Superior temporal gyrus (tissue), 1 donor: ENCODE measurements around the gene PARD3.

Experiments
- DNase-seq: peaks from one replicate; pipeline ENCODE4 v3.0.0-alpha.2; 2016; ENCODE audit errors: extremely low spot score

PARD3 gene

DNA sequence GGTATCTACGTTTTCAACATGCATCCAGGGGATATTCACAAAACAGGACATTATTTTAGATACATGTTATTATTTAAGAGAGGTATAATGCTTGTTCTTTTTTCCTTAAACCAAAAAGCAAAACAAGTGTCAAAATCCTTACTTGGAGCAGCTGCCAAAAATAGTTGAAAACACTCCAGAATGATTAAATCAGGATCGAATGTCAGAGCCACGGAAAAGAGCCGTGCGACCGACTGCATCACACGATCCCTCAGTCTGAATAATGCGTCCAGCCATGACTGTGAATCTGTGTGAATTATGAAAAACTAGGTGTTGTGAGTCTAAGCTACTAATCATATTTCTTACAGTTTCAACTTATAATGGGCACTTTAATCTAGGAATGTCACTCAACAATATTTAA is 126.0 kb downstream of the PARD3 start:
- no peak for DNase-seq

GRCh38 chr10:34687434-34688210 is 127.5 kb downstream of the PARD3 start:
- no peak for DNase-seq

DNA sequence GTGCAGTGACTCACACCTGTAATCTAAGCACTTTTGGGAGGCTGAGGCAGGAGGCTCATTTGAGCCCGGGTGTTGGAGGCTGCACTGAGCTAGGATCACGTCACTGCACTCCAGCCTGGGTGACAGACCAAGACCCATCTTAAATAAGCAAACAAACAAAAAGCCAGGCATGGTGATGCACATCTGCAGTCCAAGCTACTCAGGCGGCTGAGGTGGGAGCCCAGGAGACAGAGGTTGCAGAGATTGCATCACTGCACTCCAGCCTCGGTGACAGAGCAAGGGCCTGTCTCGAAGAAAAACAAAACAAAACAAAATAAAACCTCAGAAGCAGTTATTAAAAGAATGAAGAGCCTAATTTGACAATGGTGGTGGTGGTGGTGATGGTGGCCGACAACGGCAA is 132.5 kb downstream of the PARD3 start:
- DNase-seq = no peak

DNA sequence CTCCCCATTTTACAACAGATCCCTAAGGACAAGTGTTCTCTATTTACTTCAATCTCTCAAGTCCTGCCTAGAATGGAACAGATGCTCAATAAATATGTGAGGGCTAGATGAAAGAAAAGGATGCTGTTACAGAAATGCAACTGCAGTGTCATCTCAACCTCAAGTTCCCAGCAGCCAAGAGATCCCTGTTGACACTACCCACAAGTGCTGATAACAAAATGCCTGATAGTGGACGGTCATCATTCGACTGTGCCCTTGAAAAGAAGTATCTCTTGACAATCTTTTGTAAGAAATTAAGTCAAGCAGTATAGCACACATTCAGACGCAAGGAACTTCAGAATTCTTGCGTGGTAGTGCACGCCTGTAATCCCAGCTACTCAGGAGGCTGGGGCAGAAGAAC is 133.2 kb downstream of the PARD3 start:
- no peak for DNase-seq

GRCh38 chr10:34679177-34679576 is 135.9 kb downstream of the PARD3 start:
- DNase-seq = no peak

- no peak for DNase-seq
Measured at GRCh38 chr10:34677591-34677990, 137.5 kb downstream of the PARD3 start.

DNA sequence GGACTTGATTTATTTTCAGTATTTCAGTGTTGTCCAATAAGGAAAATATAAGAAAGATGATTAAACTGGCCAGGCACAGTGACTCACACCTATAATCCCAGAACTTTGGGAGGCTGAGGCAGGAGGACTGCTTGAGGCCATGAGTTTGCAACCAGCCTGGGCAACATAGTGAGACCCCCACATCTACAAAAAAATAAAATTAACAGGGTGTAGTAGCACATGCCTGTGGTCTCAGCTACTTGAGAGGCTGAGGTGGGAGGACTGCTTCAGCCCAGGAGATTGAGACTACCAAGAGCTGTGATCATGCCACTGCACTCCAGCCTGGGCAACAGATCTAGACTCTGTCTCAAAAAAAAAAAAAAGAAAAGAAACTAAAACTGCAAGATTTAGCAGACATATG is 138.0 kb downstream of the PARD3 start:
- DNase-seq = no peak

GRCh38 chr10:34674176-34674575 is 140.9 kb downstream of the PARD3 start:
- DNase-seq = no peak

GRCh38 chr10:34670081-34670480 is 145.0 kb downstream of the PARD3 start:
- no peak for DNase-seq

DNA sequence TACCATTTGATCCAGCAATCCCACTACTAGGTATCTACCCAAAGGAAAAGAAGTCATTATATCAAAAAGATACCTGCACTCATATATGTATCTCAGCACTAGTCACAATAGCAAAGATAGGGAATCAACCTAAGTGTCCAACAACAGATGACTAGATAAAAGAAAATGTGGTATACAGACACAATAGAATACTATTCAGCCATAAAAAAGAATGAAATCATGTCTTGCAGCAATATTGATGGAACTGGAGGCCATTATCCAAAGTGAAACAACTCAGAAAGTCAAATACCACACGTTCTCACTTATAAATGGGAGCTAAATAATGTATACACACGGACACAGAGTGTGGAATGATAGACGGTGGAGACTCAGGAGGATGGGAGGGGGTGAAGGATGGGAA is 146.0 kb downstream of the PARD3 start:
- no peak for DNase-seq

DNA sequence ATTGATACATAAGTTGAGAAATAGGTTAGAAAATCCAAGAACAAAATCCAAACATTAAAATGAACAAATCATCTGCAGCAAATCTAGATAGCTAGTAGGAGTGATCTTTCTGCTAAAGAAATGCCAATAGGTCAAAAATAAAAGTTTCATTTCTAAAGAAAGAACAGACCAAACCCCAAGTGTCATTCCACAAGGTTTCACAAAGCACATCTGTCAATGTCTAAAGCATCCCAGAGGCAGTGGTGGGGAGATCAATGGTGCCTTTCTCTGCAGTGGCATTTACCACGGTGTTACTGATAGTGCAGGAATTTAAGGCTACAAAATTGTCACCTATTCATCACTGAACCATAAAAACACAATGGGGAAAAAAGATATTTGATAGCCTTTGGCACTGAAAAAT is 147.9 kb downstream of the PARD3 start:
- DNase-seq = no peak

DNA sequence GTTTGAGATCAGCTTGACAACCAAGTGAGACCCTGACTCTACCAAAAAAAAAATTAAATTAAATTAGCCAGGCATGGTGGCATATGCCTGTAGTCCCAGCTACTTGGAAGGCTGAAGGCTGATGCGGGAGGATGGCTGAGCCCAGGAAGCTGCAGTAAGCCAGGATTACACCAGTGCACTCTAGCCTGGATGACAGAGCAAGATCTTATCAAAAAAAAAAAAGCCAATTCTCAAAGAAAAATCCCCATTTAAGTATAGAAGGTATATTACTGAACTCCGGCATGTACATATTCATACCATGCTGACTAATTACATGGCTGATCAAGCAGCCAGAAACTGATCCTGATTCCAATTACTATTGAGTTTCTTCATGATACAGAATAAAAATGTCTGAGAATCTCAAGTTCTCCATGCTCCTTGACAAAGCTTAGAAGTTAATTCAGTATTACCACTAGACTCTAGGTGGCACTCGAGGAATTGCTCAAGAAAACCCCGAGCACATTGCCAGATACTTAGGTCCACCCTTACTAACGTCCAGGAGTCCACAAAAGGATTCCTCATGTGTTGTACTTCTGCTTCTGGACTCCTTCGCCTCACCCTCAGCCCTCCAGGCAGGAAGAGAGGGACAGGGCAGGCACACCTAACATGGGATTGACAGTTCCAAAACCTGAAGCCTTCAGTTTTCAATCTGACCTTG is 148.9 kb downstream of the PARD3 start:
- DNase-seq = peak; percentile 75

DNA sequence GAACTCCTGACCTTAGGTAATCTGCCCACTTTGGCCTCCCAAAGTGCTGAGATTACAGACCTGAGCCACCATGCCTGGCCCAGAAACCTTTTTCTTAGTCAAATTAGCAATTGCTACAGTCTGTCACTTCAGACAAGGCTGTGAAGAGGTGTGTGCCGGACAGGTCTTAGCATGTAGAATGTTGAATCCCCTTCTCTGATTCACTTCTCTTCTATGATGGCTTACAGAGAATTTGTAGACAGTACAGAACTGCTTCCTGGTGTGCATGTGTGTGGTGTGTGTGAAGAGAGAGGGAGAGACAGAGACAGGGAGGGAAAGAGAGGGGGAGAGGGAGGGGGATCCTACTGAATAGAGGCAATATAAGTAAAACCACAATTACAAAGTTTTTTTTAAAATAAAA is 150.4 kb downstream of the PARD3 start:
- DNase-seq = no peak

GRCh38 chr10:34661580-34661979 is 153.5 kb downstream of the PARD3 start:
- DNase-seq = no peak

GRCh38 chr10:34658934-34659333 is 156.2 kb downstream of the PARD3 start:
- no peak for DNase-seq

DNA sequence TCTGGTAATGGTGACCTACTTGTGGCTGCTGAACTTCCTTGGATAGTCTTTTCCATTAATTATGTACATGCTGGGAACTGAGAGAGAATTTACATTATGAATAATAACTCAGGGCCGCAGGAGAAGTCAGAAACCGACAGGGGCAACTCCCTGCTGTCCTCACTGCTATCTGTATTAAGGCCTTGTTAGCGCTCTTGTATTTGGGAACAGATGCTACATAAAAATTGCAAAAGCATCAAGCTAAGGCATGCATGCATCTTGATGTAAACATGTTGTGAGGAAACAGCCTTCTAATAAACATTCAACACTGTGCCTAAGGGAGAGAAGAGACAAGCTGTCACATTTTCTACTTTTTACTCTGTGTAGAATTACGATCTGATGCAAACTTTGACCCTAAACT is 158.4 kb downstream of the PARD3 start:
- DNase-seq = no peak

GRCh38 chr10:34655286-34656170 is 159.6 kb downstream of the PARD3 start:
- peak; percentile 80 for DNase-seq

GRCh38 chr10:34654211-34654610 is 160.9 kb downstream of the PARD3 start:
- no peak for DNase-seq

GRCh38 chr10:34653530-34653929 is 161.6 kb downstream of the PARD3 start:
- DNase-seq = no peak

DNA sequence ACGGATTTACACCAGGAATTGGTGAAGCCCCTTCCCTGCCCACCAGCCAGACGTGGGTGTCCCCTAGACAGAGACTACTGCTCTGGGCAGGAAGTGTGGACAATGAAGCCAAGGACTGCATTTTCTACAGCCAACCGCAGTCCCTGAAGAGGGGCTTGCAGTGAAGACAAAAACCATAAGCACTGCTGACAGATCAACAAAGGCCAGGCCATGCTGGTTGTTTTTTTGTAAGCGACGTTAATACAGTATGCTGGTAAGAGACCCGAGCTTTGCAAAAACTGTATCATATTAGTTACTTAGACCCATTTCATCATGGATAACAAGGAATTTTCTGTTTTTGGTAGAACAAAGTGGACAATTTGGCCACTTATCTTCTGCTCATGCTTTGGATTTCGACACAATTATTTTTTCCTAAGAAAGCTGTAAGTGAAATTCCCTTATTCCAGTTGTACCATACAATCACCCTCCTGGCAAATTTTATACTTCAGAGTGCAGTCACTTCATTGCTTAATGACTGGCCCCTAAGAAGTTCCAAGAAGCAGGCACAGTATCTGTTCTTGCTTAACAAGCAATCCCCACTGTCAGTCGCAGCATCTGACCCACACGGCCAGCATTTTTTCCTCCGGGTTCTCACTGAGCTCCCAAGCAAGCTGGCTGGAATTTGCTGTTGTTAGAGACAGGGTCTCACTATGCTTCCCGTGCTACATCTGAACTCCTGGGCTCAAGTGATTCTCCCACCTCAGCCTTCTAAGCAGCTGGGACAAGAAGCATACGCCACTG is 163.5 kb downstream of the PARD3 start:
- DNase-seq = no peak

DNA sequence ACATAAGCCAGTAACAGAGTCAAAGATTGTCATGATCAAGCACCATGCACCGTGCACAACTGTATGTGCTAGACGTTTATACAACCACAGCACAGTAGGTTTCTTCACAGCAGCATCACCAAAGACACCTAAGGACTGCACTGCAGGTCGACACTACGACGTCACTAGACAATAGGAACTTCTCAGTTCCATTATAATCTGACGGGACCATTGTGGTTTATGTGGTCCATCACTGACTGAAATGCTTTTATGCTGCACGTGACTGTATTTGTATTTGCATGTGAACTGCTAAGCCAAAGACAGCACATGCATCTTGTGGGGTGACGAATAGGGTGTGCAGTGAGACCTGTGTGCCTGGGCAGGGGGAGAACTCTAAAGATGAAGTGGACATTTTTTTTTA is 164.9 kb downstream of the PARD3 start:
- DNase-seq = no peak

GRCh38 chr10:34649385-34649784 is 165.7 kb downstream of the PARD3 start:
- DNase-seq = no peak
